DND-41 (cell line): ENCODE results near the gene GABBR1.

Source experiments
- ATAC-seq: fragments of 200-7000 bp; cut with Tn5 transposase; 3 replicates; pipeline ENCODE4 v1.9.1; 2021; ENCODE audit warnings: low read depth; ENCODE audit not compliant: insufficient read depth
- DNase-seq: peaks from one replicate; pipeline ENCODE4 v3.0.0-alpha.2; 2020
- H2AFZ ChIP-seq: 2 replicates; pipeline ENCODE4 v1.6.0; 2012; ENCODE audit warnings: low read depth, low read length
- H3K27ac ChIP-seq: 2 replicates; pipeline ENCODE4 v1.5.1; 2012; ENCODE audit warnings: low read length, inconsistent platforms
- H3K27me3 ChIP-seq: fragments of 200-600 bp; sonication (generic); 2 replicates; pipeline ENCODE4 v1.6.0; 2012; ENCODE audit warnings: low read length, mild to moderate bottlenecking, inconsistent platforms; ENCODE audit not compliant: insufficient read depth, poor library complexity
- H3K36me3 ChIP-seq: 2 replicates; pipeline ENCODE4 v1.5.1; 2012; ENCODE audit warnings: low read length, inconsistent platforms; ENCODE audit not compliant: insufficient read depth
- H3K4me1 ChIP-seq: 2 replicates; pipeline ENCODE4 v1.5.1; 2012; ENCODE audit warnings: mild to moderate bottlenecking, low read length; ENCODE audit not compliant: insufficient read depth
- H3K4me2 ChIP-seq: 2 replicates; pipeline ENCODE4 v1.6.0; 2012; ENCODE audit warnings: mild to moderate bottlenecking, moderate library complexity, low read length, inconsistent platforms; ENCODE audit not compliant: insufficient read depth
- H3K4me3 ChIP-seq, 2 experiments: fragments of 200-600 bp in 1 of 2; shearing (Covaris generic) in 1 of 2; 2 replicates each; pipeline ENCODE4 v1.5.1; 2012 to 2016; ENCODE audit warnings: inconsistent platforms in 2 of 2, low read length in 2 of 2, mild to moderate bottlenecking in 2 of 2, low read depth in 1 of 2, moderate library complexity in 1 of 2
- H3K79me2 ChIP-seq: 2 replicates; pipeline ENCODE4 v1.6.0; 2012; ENCODE audit warnings: low read length, inconsistent platforms; ENCODE audit not compliant: insufficient read depth
- H3K9ac ChIP-seq: 2 replicates; pipeline ENCODE4 v1.6.0; 2012; ENCODE audit warnings: low read depth, mild to moderate bottlenecking, inconsistent platforms, low read length, moderate library complexity
- H3K9me3 ChIP-seq: 2 replicates; pipeline ENCODE4 v1.5.1; 2012; ENCODE audit warnings: low read length, moderate library complexity, mild to moderate bottlenecking, inconsistent platforms; ENCODE audit not compliant: insufficient read depth, severe bottlenecking
- H4K20me1 ChIP-seq: 2 replicates; pipeline ENCODE4 v1.6.0; 2012; ENCODE audit warnings: low read length; ENCODE audit not compliant: insufficient read depth
- CTCF ChIP-seq: IDR thresholded peaks from 2 replicates; pipeline ENCODE4 v1.5.1; 2012; ENCODE audit warnings: borderline replicate concordance, low read length, moderate library complexity, mild to moderate bottlenecking; ENCODE audit not compliant: poor library complexity, severe bottlenecking; ENCODE audit errors: extremely low read depth
- EZH2 ChIP-seq: IDR thresholded peaks from 3 replicates; pipeline ENCODE4 v1.6.1; 2012; ENCODE audit warnings: borderline replicate concordance, low read depth, mild to moderate bottlenecking, moderate library complexity, low read length, inconsistent platforms; ENCODE audit not compliant: severe bottlenecking

GABBR1 gene

GRCh38 chr6:29671026-29671425 is 38.0 kb upstream of the GABBR1 start:
- H3K4me2 ChIP-seq = no peak overlapping the region
- H3K27me3 ChIP-seq = peaks cover 5% of the 10 kb centered on the region
- H3K27ac ChIP-seq = no peak overlapping the region
- H3K9me3 ChIP-seq = no peaks in the 10 kb centered on the region
- DNase-seq (no peak), ATAC-seq (no peak)
- no peak overlapping the region for H2AFZ ChIP-seq
- H4K20me1 ChIP-seq = no peaks in the 10 kb centered on the region
- no peaks in the 10 kb centered on the region for H3K36me3 ChIP-seq
- H3K4me1 ChIP-seq = no peaks in the 10 kb centered on the region
- no peak overlapping the region for H3K9ac ChIP-seq
- no peaks in the 10 kb centered on the region for H3K79me2 ChIP-seq
- no peak overlapping the region for H3K4me3 ChIP-seq
- no peak for TF ChIP-seq CTCF
- no peak for TF ChIP-seq EZH2

- Histone ChIP-seq H4K20me1 (no peaks in the 10 kb centered on the region), H3K27ac (no peak overlapping the region), H3K27me3 (no peaks in the 10 kb centered on the region), H3K79me2 (no peaks in the 10 kb centered on the region), H3K4me3 (no peak overlapping the region), H3K9me3 (no peaks in the 10 kb centered on the region), H3K36me3 (no peaks in the 10 kb centered on the region), H3K9ac (no peak overlapping the region), H3K4me1 (no peaks in the 10 kb centered on the region), H2AFZ (no peak overlapping the region), H3K4me2 (no peak overlapping the region)
- no peak for DNase-seq
- ATAC-seq = no peak
- TF ChIP-seq CTCF (no peak), EZH2 (no peak)
Observed at GRCh38 chr6:29667158-29667557, 34.2 kb upstream of the GABBR1 start.

- H3K9ac ChIP-seq = no peak overlapping the region
- H3K27ac ChIP-seq = no peak overlapping the region
- no peak for DNase-seq
- H3K36me3 ChIP-seq = no peaks in the 10 kb centered on the region
- ATAC-seq = no peak
- no peaks in the 10 kb centered on the region for H3K79me2 ChIP-seq
- H3K4me2 ChIP-seq = no peak overlapping the region
- TF ChIP-seq EZH2 = no peak
- no peak for TF ChIP-seq CTCF
- no peaks in the 10 kb centered on the region for H4K20me1 ChIP-seq
- no peaks in the 10 kb centered on the region for H3K27me3 ChIP-seq
- no peak overlapping the region for H2AFZ ChIP-seq
- no peaks in the 10 kb centered on the region for H3K4me1 ChIP-seq
- H3K4me3 ChIP-seq = no peak overlapping the region
- H3K9me3 ChIP-seq = no peaks in the 10 kb centered on the region
Observed at GRCh38 chr6:29666826-29667130, 33.8 kb upstream of the GABBR1 start.

- H3K4me3 ChIP-seq = no peak overlapping the region
- H3K27me3 ChIP-seq = no peaks in the 10 kb centered on the region
- no peaks in the 10 kb centered on the region for H3K9me3 ChIP-seq
- no peak overlapping the region for H2AFZ ChIP-seq
- no peaks in the 10 kb centered on the region for H3K4me1 ChIP-seq
- H3K27ac ChIP-seq = no peak overlapping the region
- no peak overlapping the region for H3K4me2 ChIP-seq
- no peak for TF ChIP-seq EZH2
- TF ChIP-seq CTCF = no peak
- H3K9ac ChIP-seq = no peak overlapping the region
- DNase-seq (no peak), ATAC-seq (no peak)
- no peaks in the 10 kb centered on the region for H4K20me1 ChIP-seq
- H3K79me2 ChIP-seq = no peaks in the 10 kb centered on the region
- no peaks in the 10 kb centered on the region for H3K36me3 ChIP-seq
Observed at GRCh38 chr6:29665942-29666825, 33.2 kb upstream of the GABBR1 start.
